HG02938 (cell line): ENCODE data around the gene MYL11.

Experiments
- ATAC-seq: cut with Tn5 transposase; IDR thresholded peaks from one replicate; pipeline ENCODE4 v1.9.1; 2021; ENCODE audit warnings: mild to moderate bottlenecking, moderate library complexity; ENCODE audit not compliant: unreplicated experiment

MYL11 gene

GRCh38 chr16:30416624-30417528 is 42.3 kb downstream of the MYL11 start:
- ATAC-seq, result no peak

- ATAC-seq, result peak; percentile 68
Measured at GRCh38 chr16:30417529-30418349, 43.1 kb downstream of the MYL11 start.

- ATAC-seq, result no peak
Measured at GRCh38 chr16:30418350-30419181, 44.0 kb downstream of the MYL11 start.

DNA sequence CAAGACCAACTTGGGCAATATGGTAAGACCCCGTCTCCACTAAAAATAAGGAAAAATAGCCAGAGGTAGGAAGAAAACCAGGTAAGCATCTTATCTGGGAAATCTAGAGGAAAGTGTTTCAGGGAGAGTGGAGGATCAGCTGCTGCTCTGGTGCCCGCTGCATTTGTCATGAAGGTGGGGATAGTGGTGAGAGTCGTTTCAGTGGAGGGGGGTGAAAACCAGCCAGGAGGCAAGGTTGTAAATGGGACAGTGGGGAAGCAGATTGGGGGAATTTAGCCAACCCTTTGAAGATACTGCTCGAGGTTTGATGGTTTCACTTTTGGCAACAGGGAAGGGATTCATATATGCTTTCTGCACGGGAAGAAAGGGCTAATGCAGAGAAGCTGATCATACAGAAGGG is 46.4 kb downstream of the MYL11 start:
- ATAC-seq, result no peak
